HFF-Myc (cell line): ENCODE results near the gene ST6GALNAC6.

Experiments used
- DNase-seq: peaks from one replicate; pipeline ENCODE4 v3.0.0-alpha.2; 2011; ENCODE audit warnings: low read depth; ENCODE audit errors: extremely low read depth
- H3K4me3 ChIP-seq: replicated peaks from 2 replicates; pipeline ENCODE4 v1.5.1; 2011; ENCODE audit warnings: low read depth, mild to moderate bottlenecking, control low read depth, low read length
- TF ChIP-seq, protein P1 (sequence below): IDR thresholded peaks from 2 replicates; pipeline ENCODE4 v1.5.1; 2012; ENCODE audit warnings: mild to moderate bottlenecking, low read depth, low read length, control low read depth; ENCODE audit errors: missing control alignments

Gene ST6GALNAC6

DNA sequence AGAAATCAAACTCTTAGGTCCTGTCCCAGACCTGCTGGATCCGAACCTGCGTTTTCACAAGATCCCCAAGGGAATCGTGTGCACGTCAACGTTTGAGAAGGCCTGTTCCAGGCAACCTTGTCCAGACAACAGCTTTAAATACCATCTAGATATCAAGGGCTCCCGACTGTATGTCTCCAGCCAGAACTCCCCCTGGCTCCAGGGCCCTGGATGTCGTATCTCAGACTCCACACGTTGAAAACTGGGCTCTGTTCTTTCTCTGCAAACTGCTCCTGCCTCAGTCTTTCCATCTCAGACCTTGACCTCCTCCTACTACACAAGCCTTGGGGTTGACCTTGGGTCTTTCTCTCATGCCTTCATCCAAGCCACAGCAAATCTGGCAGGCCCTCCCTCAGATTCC lies 39.1 kb downstream of the ST6GALNAC6 start:
- no peak overlapping the region for H3K4me3 ChIP-seq
- TF ChIP-seq, protein P1, sequence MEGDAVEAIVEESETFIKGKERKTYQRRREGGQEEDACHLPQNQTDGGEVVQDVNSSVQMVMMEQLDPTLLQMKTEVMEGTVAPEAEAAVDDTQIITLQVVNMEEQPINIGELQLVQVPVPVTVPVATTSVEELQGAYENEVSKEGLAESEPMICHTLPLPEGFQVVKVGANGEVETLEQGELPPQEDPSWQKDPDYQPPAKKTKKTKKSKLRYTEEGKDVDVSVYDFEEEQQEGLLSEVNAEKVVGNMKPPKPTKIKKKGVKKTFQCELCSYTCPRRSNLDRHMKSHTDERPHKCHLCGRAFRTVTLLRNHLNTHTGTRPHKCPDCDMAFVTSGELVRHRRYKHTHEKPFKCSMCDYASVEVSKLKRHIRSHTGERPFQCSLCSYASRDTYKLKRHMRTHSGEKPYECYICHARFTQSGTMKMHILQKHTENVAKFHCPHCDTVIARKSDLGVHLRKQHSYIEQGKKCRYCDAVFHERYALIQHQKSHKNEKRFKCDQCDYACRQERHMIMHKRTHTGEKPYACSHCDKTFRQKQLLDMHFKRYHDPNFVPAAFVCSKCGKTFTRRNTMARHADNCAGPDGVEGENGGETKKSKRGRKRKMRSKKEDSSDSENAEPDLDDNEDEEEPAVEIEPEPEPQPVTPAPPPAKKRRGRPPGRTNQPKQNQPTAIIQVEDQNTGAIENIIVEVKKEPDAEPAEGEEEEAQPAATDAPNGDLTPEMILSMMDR, result no peak
- DNase-seq, result no peak

DNA sequence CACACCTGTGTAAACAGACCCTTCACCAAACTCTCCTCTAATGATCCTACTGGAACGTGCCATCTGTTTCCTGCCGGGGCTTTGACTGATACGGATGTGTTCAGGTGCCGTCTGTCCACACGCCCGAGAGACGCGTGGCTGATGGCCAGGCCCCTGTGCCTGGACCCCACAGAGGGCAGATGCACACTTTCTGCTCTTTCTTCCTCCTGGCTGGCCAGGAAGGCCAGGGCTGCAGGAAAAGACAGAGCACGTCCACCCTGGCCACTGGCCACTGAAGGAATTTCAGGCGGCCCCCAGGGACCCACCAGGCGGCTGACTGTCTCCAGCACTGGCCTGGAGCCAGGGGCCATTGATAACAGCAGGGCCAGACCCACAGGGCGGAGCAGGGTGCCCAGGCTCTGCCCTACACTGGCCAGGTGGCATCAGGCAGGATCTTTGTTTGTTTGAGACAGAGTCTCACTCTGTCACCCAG lies 41.3 kb downstream of the ST6GALNAC6 start:
- no peak for DNase-seq
- H3K4me3 ChIP-seq, result no peak overlapping the region
- TF ChIP-seq, protein P1, result no peak

DNA sequence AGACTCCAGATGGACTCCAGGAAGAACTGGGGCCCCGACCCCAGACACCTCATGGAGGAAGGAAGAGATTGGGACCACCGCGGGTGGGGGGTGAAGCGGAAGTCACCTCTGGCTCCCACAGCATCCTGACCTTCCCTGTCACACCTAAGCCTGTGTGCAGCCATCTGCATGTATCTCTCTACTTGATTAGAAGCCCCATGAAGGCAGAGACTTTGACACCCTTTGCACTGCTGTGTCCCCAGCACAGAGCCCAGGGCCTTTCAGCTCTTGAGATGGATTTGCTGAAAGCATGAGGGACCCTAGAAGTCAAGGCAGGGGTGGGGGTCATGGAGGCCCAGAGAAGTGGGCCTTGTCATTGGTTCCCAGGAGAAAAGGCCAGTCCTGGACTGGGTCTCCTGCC lies 42.1 kb downstream of the ST6GALNAC6 start:
- DNase-seq, result no peak
- no peak overlapping the region for H3K4me3 ChIP-seq

DNA sequence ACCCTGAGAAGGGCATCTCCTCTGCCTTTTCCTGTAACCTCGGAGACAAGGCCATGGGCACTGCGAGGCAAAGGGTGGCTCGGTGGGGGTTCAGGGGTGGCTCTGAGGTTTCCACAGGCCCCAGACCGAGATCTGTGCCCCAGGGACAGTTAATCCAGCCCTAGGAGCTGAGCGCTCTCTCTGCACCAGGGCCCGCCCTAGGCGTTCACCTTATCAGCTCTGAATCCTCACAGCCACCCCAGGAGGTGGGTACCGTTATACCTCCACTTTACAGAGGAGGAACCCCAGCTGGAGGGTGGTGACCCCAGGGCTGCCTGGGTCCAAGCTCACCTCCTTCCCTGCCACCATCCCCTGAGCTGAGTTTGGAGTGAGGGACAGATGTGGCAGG lies 42.7 kb downstream of the ST6GALNAC6 start:
- TF ChIP-seq, protein P1, result no peak
- no peak for DNase-seq
- H3K4me3 ChIP-seq, result no peak overlapping the region

More for the DNA sequence above, 42.1 kb downstream of the ST6GALNAC6 start:
- TF ChIP-seq, protein P1, result no peak

DNA sequence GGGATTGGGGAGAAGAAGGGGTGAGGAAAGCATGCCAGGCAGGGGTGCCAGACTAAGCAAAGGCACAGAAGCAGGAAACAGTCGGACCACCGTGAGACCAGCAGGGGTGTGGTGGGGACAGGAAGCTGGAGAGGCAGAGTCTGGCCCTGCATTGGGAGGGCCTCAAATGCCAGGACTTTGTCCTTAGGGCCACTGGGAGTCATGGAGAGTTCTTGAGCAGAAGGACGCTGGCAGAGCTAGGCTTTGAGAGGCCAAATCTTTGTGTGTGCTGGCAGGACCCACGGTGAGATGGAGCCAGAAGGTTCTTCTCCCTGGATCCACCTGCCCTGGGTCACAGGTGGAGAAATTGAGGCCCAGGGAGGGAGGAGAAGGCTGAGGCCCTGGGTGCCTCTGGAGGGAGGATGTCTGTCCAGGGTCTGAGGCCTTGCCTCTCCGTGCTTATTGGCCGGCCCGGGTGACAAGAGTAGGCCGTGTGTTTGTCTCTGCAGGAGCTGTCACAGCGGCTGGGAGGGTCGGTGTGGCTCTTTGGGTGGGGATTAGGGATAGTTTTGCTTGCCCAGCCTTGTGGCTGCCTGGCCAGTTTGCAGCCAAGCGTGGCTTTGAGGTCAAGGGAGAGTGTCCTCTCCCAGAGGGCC lies 43.2 kb downstream of the ST6GALNAC6 start:
- TF ChIP-seq, protein P1, result no peak
- DNase-seq, result no peak
- no peak overlapping the region for H3K4me3 ChIP-seq

DNA sequence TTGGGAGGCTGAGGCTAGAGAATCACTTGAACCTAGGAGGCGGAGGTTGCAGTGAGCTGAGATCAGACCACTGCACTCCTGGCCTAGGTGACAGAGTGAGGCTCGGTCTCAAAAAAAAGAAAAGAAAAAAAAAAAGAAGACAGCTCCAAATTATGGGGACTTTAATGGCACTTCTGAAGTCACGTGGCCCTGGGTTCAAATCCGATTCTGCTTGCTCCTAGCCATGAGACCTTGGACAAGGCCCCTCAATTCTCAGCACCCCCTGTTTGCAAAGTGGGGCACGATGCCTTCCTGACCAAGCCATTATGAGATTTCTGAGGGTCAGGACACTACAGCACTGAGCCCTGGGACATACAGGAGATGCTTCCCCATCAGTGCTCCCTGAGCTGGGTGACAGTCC lies 43.9 kb downstream of the ST6GALNAC6 start:
- H3K4me3 ChIP-seq, result no peak overlapping the region
- TF ChIP-seq, protein P1, result no peak
- DNase-seq, result no peak

DNA sequence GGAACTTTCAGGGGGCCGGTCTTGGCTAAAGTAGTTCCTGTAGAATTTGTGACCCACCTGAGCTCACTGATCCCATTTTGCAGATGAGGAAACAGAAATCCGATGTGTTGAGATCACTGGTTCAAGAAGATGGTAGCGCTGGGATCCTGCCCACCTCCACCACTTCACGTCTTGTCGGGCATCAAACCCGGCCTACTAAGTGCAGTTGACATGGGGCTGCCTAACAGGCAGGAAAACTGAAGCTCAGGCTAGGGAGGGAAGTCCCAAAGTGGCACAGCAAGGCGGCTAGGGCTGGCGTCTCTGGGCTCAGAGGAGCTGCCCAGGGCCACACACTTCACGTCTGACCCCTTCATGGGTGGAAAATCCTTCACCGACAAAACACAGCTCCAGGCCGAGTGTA lies 44.4 kb downstream of the ST6GALNAC6 start:
- no peak for DNase-seq
- H3K4me3 ChIP-seq, result peak overlapping the region; percentile 93; the same call in 1 of the 2 replicates
- TF ChIP-seq, protein P1, result no peak
